A549 (cell line): Measurements from ENCODE around the gene SLC26A9.

Experiments
- HDAC2 ChIP-seq: fragments of 200-600 bp; sonication (generic); IDR thresholded peaks from 2 replicates; pipeline ENCODE4 v1.6.1; 2016
- ZFP36 ChIP-seq: fragments of 450-650 bp; IDR thresholded peaks from 2 replicates; pipeline ENCODE4 v1.6.1; 2014; ENCODE audit warnings: borderline replicate concordance; ENCODE audit not compliant: partially characterized antibody
- TF ChIP-seq, protein P1 (sequence below): fragments of >200 bp; sonication (Bioruptor Twin); formaldehyde crosslinking; IDR thresholded peaks from 3 replicates; pipeline ENCODE4 v1.5.1; 2016
- TF ChIP-seq, protein P2 (sequence below): fragments of 450-650 bp; IDR thresholded peaks from 2 replicates; pipeline ENCODE4 v1.6.1; 2014; ENCODE audit warnings: antibody characterized with exemption

DNA sequence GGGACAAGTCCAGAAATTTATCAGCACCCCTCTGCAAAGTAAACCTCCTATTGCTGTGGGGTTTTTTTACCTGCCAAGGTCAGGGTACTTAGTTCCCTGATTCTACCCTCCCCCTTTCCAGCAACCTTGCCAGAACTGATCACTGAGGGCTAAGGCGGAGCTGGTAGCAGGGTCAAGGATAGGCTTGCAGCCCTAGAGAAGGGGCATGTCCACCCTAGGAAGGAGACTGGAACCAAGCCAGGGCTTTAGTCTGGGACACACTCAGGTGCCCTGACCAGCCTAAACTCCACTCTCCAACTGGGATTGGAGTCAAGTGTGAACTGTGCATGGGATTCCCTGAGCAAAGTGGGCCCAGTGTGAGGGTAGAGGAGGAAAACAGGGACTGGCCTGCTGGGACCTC is 6.5 kb upstream of the SLC26A9 start:
- TF ChIP-seq ZFP36, result no peak
- TF ChIP-seq, protein P1, sequence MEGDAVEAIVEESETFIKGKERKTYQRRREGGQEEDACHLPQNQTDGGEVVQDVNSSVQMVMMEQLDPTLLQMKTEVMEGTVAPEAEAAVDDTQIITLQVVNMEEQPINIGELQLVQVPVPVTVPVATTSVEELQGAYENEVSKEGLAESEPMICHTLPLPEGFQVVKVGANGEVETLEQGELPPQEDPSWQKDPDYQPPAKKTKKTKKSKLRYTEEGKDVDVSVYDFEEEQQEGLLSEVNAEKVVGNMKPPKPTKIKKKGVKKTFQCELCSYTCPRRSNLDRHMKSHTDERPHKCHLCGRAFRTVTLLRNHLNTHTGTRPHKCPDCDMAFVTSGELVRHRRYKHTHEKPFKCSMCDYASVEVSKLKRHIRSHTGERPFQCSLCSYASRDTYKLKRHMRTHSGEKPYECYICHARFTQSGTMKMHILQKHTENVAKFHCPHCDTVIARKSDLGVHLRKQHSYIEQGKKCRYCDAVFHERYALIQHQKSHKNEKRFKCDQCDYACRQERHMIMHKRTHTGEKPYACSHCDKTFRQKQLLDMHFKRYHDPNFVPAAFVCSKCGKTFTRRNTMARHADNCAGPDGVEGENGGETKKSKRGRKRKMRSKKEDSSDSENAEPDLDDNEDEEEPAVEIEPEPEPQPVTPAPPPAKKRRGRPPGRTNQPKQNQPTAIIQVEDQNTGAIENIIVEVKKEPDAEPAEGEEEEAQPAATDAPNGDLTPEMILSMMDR, result no peak
- TF ChIP-seq, protein P2, sequence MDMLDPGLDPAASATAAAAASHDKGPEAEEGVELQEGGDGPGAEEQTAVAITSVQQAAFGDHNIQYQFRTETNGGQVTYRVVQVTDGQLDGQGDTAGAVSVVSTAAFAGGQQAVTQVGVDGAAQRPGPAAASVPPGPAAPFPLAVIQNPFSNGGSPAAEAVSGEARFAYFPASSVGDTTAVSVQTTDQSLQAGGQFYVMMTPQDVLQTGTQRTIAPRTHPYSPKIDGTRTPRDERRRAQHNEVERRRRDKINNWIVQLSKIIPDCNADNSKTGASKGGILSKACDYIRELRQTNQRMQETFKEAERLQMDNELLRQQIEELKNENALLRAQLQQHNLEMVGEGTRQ, result no peak
- TF ChIP-seq HDAC2, result no peak
